Skeletal muscle cell (primary cell): ENCODE measurements around the gene LAMA2.
A peak's percentile ranks its signal among the peaks of the same experiment; 100 is the strongest.

Source experiments
- DNase-seq: peaks from one replicate; pipeline ENCODE4 v3.0.0-alpha.2; 2010; ENCODE audit warnings: low read depth
- H3K4me3 ChIP-seq: 2 replicates; pipeline ENCODE4 v1.5.1; 2011; ENCODE audit warnings: low read depth, mild to moderate bottlenecking, control low read depth, low read length, moderate library complexity

The LAMA2 gene

DNA sequence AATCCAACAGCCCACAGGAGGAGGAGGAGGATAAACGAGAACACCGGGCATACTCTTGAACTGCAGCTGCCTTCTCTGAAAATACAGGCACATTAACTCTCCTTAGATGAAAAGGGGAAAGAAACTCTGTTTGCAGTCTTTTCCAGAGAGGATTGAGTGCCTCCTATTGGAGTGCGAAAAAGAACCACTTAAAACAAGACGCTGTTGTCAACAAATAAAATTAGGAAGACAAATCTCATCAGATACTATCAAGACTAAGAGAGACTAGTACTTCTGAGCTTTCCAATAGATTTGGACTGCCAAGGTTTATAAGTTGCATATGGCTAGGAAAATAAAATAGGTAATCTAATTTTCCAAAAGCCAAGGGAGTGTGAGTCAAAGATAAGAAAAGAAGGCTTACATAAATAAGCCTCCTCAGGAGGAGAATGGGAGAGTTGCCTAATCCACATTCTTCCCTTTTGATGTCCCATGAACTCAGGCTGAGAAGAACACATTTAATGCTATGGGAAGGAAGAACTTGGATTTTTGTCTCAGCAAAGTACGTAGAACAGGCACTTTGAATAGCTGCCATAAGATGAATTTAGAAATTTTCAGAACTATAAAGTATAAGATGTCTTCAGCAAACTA lies 672.4 kb downstream of the LAMA2 start:
- peak; percentile 32 for DNase-seq
- no peak overlapping the region for H3K4me3 ChIP-seq

DNA sequence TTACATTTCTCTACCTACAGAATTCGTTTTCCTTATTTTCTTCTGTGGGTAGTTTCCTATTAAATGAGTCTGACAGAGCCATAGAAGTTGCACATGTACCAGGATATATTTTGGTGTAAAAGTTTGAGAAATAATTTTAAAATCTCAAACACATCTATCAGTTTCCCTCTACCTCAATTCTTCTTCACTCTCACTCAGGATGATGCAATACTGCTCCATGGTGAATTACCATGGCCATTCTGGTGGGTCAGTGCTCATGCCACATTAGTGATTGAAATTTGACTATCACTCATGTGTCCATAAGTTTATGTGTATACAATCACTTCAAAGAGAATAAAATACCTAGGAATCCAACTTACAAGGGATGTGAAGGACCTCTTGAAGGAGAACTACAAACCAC lies 675.3 kb downstream of the LAMA2 start:
- no peak overlapping the region for H3K4me3 ChIP-seq
- no peak for DNase-seq

- H3K4me3 ChIP-seq, result no peak overlapping the region
- DNase-seq, result no peak
Measured at GRCh38 chr6:129565366-129565765, 682.4 kb downstream of the LAMA2 start.

DNA sequence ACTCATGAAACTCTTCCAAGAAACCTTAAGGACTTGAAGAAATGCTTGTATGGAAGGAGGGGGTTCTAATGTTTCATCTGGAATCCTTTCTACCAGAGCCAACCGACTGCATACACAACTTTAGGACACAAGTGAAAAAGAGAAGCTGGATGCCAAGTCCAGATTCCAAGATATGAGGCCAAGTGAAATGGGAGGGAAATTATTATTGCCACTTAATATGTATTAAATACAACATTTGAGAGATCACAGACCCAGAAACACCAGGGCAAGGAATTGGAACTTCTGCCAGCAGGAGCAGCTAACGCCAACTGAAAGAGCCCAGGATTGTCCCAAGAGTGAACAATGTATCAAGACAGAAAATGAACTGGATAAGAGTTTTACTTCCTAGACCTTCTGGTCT lies 682.9 kb downstream of the LAMA2 start:
- DNase-seq, result no peak
- no peak overlapping the region for H3K4me3 ChIP-seq
